Measurements from ENCODE around the gene CACNG5.

DNA sequence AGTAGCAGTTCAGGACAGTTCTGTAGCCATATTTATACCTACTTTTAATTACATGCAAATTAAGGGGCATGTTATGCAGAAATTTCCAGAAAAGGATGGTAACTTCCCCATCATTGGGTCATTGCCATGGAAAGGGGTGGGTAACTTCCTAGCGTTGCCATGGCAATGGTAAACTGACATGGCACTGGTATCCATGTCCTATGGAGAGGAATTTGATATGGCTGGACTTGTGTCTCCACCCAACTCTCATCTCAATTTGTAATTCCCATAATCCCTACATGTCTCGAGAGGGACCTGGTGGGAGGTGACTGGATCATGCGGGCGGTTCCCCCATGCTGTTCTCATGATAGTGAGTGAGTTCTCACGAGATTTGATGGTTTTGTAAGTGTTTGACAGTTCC, 94.0 kb downstream of the CACNG5 start:
- TF ChIP-seq, protein P1, sequence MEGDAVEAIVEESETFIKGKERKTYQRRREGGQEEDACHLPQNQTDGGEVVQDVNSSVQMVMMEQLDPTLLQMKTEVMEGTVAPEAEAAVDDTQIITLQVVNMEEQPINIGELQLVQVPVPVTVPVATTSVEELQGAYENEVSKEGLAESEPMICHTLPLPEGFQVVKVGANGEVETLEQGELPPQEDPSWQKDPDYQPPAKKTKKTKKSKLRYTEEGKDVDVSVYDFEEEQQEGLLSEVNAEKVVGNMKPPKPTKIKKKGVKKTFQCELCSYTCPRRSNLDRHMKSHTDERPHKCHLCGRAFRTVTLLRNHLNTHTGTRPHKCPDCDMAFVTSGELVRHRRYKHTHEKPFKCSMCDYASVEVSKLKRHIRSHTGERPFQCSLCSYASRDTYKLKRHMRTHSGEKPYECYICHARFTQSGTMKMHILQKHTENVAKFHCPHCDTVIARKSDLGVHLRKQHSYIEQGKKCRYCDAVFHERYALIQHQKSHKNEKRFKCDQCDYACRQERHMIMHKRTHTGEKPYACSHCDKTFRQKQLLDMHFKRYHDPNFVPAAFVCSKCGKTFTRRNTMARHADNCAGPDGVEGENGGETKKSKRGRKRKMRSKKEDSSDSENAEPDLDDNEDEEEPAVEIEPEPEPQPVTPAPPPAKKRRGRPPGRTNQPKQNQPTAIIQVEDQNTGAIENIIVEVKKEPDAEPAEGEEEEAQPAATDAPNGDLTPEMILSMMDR (IDR thresholded peaks at IDR 0.05; ENCODE audit: insufficient read depth, low read depth, low read length): no peak
- no peak for TF ChIP-seq EZH2 (IDR thresholded peaks at IDR 0.05; ENCODE audit: insufficient read depth, low read length)

Measured in astrocyte (in vitro differentiated cells and primary cell).